WERI-Rb-1 (cell line): ENCODE results near the gene BMAL1.
A peak's percentile ranks its signal among the peaks of the same experiment; 100 is the strongest.

Source experiments
- DNase-seq: peaks from one replicate; pipeline ENCODE4 v3.0.0-alpha.2; 2020
- H3K27ac ChIP-seq: fragments of 250-450 bp; sonication (Bioruptor Pico); 2 replicates; pipeline ENCODE4 v1.5.1; 2020; ENCODE audit warnings: mild to moderate bottlenecking, moderate library complexity
- H3K27me3 ChIP-seq: fragments of 250-450 bp; sonication (Bioruptor Pico); 2 replicates; pipeline ENCODE4 v1.5.1; 2021; ENCODE audit warnings: mild to moderate bottlenecking, low read depth, moderate library complexity; ENCODE audit not compliant: insufficient read depth, severe bottlenecking
- H3K36me3 ChIP-seq: fragments of 250-450 bp; sonication (Bioruptor Pico); 2 replicates; pipeline ENCODE4 v1.5.1; 2020; ENCODE audit warnings: mild to moderate bottlenecking, moderate library complexity
- H3K4me3 ChIP-seq: 2 replicates; pipeline ENCODE4 v1.5.1; 2011; ENCODE audit warnings: low read depth, mild to moderate bottlenecking, control low read depth, low read length
- H3K9me3 ChIP-seq: fragments of 250-450 bp; sonication (Bioruptor Pico); 2 replicates; pipeline ENCODE4 v1.5.1; 2021; ENCODE audit warnings: mild to moderate bottlenecking, moderate library complexity; ENCODE audit not compliant: severe bottlenecking
- CTCF ChIP-seq: IDR thresholded peaks from 2 replicates; pipeline ENCODE4 v1.5.1; 2011; ENCODE audit warnings: low read depth, mild to moderate bottlenecking, control low read depth, inconsistent platforms, low read length

Gene BMAL1

GRCh38 chr11:13258855-13259254 is 18.7 kb upstream of the BMAL1 start:
- no peak for TF ChIP-seq CTCF
- Histone ChIP-seq H3K27ac (no peak overlapping the region), H3K9me3 (no peaks in the 10 kb centered on the region), H3K36me3 (no peaks in the 10 kb centered on the region), H3K27me3 (peaks cover 4% of the 10 kb centered on the region), H3K4me3 (no peak overlapping the region)
- no peak for DNase-seq

GRCh38 chr11:13259374-13259773 is 18.2 kb upstream of the BMAL1 start:
- no peak for DNase-seq
- TF ChIP-seq CTCF, result no peak
- Histone ChIP-seq H3K36me3 (no peaks in the 10 kb centered on the region), H3K27me3 (peaks cover 4% of the 10 kb centered on the region), H3K4me3 (no peak overlapping the region), H3K9me3 (no peaks in the 10 kb centered on the region), H3K27ac (no peak overlapping the region)

- Histone ChIP-seq H3K27me3 (no peaks in the 10 kb centered on the region), H3K4me3 (no peak overlapping the region)
- no peak for DNase-seq
Measured at GRCh38 chr11:13260201-13260962, 17.2 kb upstream of the BMAL1 start.

GRCh38 chr11:13260963-13261588 is 16.5 kb upstream of the BMAL1 start:
- Histone ChIP-seq H3K36me3 (no peaks in the 10 kb centered on the region), H3K27me3 (no peaks in the 10 kb centered on the region), H3K4me3 (no peak overlapping the region), H3K9me3 (no peaks in the 10 kb centered on the region), H3K27ac (no peak overlapping the region)
- peak; percentile 10 for DNase-seq
- TF ChIP-seq CTCF, result no peak

More at GRCh38 chr11:13260201-13260962, 17.2 kb upstream of the BMAL1 start:
- H3K36me3 ChIP-seq, result no peaks in the 10 kb centered on the region
- H3K27ac ChIP-seq, result no peak overlapping the region
- TF ChIP-seq CTCF, result no peak
- no peaks in the 10 kb centered on the region for H3K9me3 ChIP-seq

GRCh38 chr11:13261591-13262061 is 16.0 kb upstream of the BMAL1 start:
- Histone ChIP-seq H3K9me3 (no peaks in the 10 kb centered on the region), H3K27ac (no peak overlapping the region), H3K4me3 (no peak overlapping the region), H3K27me3 (no peaks in the 10 kb centered on the region), H3K36me3 (no peaks in the 10 kb centered on the region)
- DNase-seq, result no peak
- TF ChIP-seq CTCF, result no peak
